PC-9 (cell line): ENCODE data around the gene ANO9. TPM values are rescaled to one million over a fixed set of nuclear protein-coding genes. Genes with fewer than 3 reads are reported as not detected.

Experiments
- BruUV-seq: library from RNA; stranded (reverse); fragments of 400-500 nt; replicated peaks from 2 replicates; lab custom pipeline; 2021; lab: Mats Ljungman, UMichigan
- CTCF ChIA-PET: fragments of 300-600 bp; sonication (Branson Sonifier 250); formaldehyde crosslinking; loops from one replicate; lab custom pipeline; 2022; ENCODE audit warnings: antibody characterized with exemption; lab: Charles Lee
- POLR2A ChIA-PET: fragments of 300-600 bp; sonication (Branson Sonifier 250); formaldehyde crosslinking; loops from one replicate; lab custom pipeline; 2022; ENCODE audit warnings: antibody characterized with exemption; ENCODE audit not compliant: unreplicated experiment; lab: Charles Lee
- DNase-seq, 2 experiments: peaks; one replicate each; pipeline versions ENCODE4 v3.0.0 to v3.0.0-alpha.2; 2015 to 2022; ENCODE audit warnings: mixed read lengths in 1 of 2
- H2AFZ ChIP-seq: fragments of 200-600 bp; sonication (generic); 2 replicates; pipeline ENCODE4 v1.8.1; 2017; ENCODE audit warnings: antibody characterized with exemption
- H3F3A ChIP-seq: fragments of 200-600 bp; sonication (generic); 2 replicates; pipeline ENCODE4 v1.8.1; 2017; ENCODE audit warnings: antibody characterized with exemption, mild to moderate bottlenecking, low read depth; ENCODE audit not compliant: insufficient read depth
- H3K27ac ChIP-seq: fragments of 200-600 bp; sonication (generic); 2 replicates; pipeline ENCODE4 v1.6.1; 2016; ENCODE audit warnings: mixed run types
- H3K27me3 ChIP-seq: fragments of 200-600 bp; sonication (generic); 2 replicates; pipeline ENCODE4 v1.6.1; 2016; ENCODE audit warnings: low read depth, mixed run types; ENCODE audit not compliant: insufficient read depth
- H3K36me3 ChIP-seq: fragments of 200-600 bp; sonication (generic); 2 replicates; pipeline ENCODE4 v1.6.1; 2016; ENCODE audit warnings: low read depth, mixed run types
- H3K4me1 ChIP-seq: fragments of 200-600 bp; sonication (generic); replicated peaks from 2 replicates; pipeline ENCODE4 v1.6.1; 2016; ENCODE audit warnings: mixed run types; ENCODE audit not compliant: insufficient read depth
- H3K4me2 ChIP-seq: fragments of 200-600 bp; sonication (generic); 2 replicates; pipeline ENCODE4 v1.6.1; 2017; ENCODE audit warnings: mixed run types
- H3K4me3 ChIP-seq: fragments of 200-600 bp; sonication (generic); 2 replicates; pipeline ENCODE4 v1.6.1; 2016; ENCODE audit warnings: mixed run types
- H3K79me2 ChIP-seq: fragments of 200-600 bp; sonication (generic); 2 replicates; pipeline ENCODE4 v1.6.1; 2017; ENCODE audit warnings: low read depth, mixed run types
- H3K9me2 ChIP-seq: fragments of 200-600 bp; sonication (generic); 2 replicates; pipeline ENCODE4 v1.8.1; 2017; ENCODE audit warnings: mild to moderate bottlenecking; ENCODE audit not compliant: insufficient read depth
- H3K9me3 ChIP-seq: fragments of 200-600 bp; sonication (generic); 2 replicates; pipeline ENCODE4 v1.8.1; 2016; ENCODE audit warnings: low read depth; ENCODE audit not compliant: insufficient read depth
- H4K20me1 ChIP-seq: fragments of 200-600 bp; sonication (generic); 2 replicates; pipeline ENCODE4 v1.8.1; 2017; ENCODE audit not compliant: insufficient read depth
- CTCF ChIP-seq: fragments of 200-600 bp; sonication (generic); conservative IDR thresholded peaks from 2 replicates; pipeline ENCODE4 v1.6.1; 2017; ENCODE audit warnings: mixed run types, antibody characterized with exemption, mild to moderate bottlenecking, moderate library complexity
- EZH2 ChIP-seq: fragments of 200-600 bp; sonication (generic); IDR thresholded peaks from 2 replicates; pipeline ENCODE4 v1.8.0; 2017; ENCODE audit warnings: antibody characterized with exemption, low read depth
- intact Hi-C: fragments of 100-400 bp; cut with micrococcal nuclease; formaldehyde crosslinking; loops from one replicate; pipeline ENCODE4 v1.10.0; 2022; ENCODE audit not compliant: unreplicated experiment
- total RNA-seq: library from RNA; stranded (reverse); gene quantifications from 2 replicates; pipeline ENCODE4 v1.2.3, GENCODE V29; 2021

Gene ANO9
- total RNA-seq, 1 experiment from 2014 or later: 18.1 TPM

GRCh38 chr11:394858-395655 lies 46.8 kb downstream of the ANO9 start:
- TF ChIP-seq CTCF (no peak), EZH2 (no peak)
- peaks cover 10% of the 10 kb centered on the region for H3K4me1 ChIP-seq
- H3K4me2 ChIP-seq: peak overlapping the region; percentile 89
- H3K27me3 ChIP-seq: no peaks in the 10 kb centered on the region
- H3K27ac ChIP-seq: peak overlapping the region; percentile 34
- no peak for DNase-seq
- CTCF ChIA-PET: no interaction called here
- POLR2A ChIA-PET: no interaction called here
- H4K20me1 ChIP-seq: peaks cover 3% of the 10 kb centered on the region; the same call in 1 of the 2 replicates
- no peaks in the 10 kb centered on the region for H3K9me2 ChIP-seq
- H2AFZ ChIP-seq: no peak overlapping the region
- no peaks in the 10 kb centered on the region for H3K9me3 ChIP-seq
- peak overlapping the region; percentile 89 for H3K4me3 ChIP-seq
- H3K79me2 ChIP-seq: peaks cover 24% of the 10 kb centered on the region
- no peaks in the 10 kb centered on the region for H3F3A ChIP-seq
- no peaks in the 10 kb centered on the region for H3K36me3 ChIP-seq
- BruUV-seq: TSS peak; percentile 48
- intact Hi-C loops: loop anchor here (2.0 to 5.0 kb wide), 2 partner anchors 54 to 122 kb away; no protein-coding TSS in a partner anchor

- TSS peak; percentile 94 for BruUV-seq
Observed at GRCh38 chr11:394034-394857, 47.6 kb downstream of the ANO9 start, which contains the start of gene PKP3. Gene PKP3, plus strand, starts transcription at chr11:394209. Its CDS starts 84 bp downstream, at chr11:394293.

More at GRCh38 chr11:394034-394857, 47.6 kb downstream of the ANO9 start, which contains the start of gene PKP3:
- Histone ChIP-seq H3K27me3 (no peaks in the 10 kb centered on the region), H3K4me1 (peaks cover 10% of the 10 kb centered on the region), H3K79me2 (peaks cover 24% of the 10 kb centered on the region), H3K4me2 (peak within 1 kb of the TSS; percentile 89), H3K4me3 (peak within 1 kb of the TSS; percentile 89), H3F3A (no peaks in the 10 kb centered on the region), H3K9me3 (no peaks in the 10 kb centered on the region), H4K20me1 (peaks cover 3% of the 10 kb centered on the region; the same call in 1 of the 2 replicates), H2AFZ (peak within 1 kb of the TSS; percentile 56; the same call in 1 of the 2 replicates), H3K27ac (peak within 1 kb of the TSS; percentile 92), H3K36me3 (no peaks in the 10 kb centered on the region), H3K9me2 (no peaks in the 10 kb centered on the region)
- DNase-seq: peak; percentile 83 to 91
- intact Hi-C loops: loop anchor here (2.0 to 5.0 kb wide), 2 partner anchors 55 to 123 kb away; no protein-coding TSS in a partner anchor
- POLR2A ChIA-PET: interaction anchor here (1.0 kb wide), 1 partner anchor 13 kb away, joined by 9 read pairs; no protein-coding TSS in a partner anchor
- CTCF ChIA-PET: interaction anchor here (0.6 kb wide), 1 partner anchor 181 kb away, joined by 4 read pairs; no protein-coding TSS in a partner anchor
- no peak for TF ChIP-seq EZH2
- TF ChIP-seq CTCF: no peak
